Adrenal gland (tissue), 12 donors: ENCODE data around the gene NFATC1. TPM values are rescaled to one million over a fixed set of nuclear protein-coding genes. Genes with fewer than 3 reads are reported as not detected.

Experiments
- DNase-seq, 7 donors: peaks; one replicate each; pipeline ENCODE4 v3.0.0-alpha.2; 2019 to 2020
- H3K27ac ChIP-seq, 5 donors: fragments of 200-600 bp; sonication (generic) in 4 of 5; 1 replicate in 3 of 5; 2 replicates in 2 of 5; pipeline versions ENCODE4 v1.5.1 to v1.8.0; 2016 to 2020; ENCODE audit warnings: mild to moderate bottlenecking in 1 of 5
- H3K27me3 ChIP-seq: fragments of 200-600 bp; 2 replicates; pipeline ENCODE4 v1.8.0; 2021
- H3K36me3 ChIP-seq, 2 donors: fragments of 200-600 bp; replicated peaks in 1 of 2; 1 replicate in 1 of 2; 2 replicates in 1 of 2; pipeline versions ENCODE4 v1.5.1 to v1.8.0; 2018 to 2022
- H3K4me1 ChIP-seq, 2 donors: fragments of 200-600 bp; replicated peaks in 1 of 2; 1 replicate in 1 of 2; 2 replicates in 1 of 2; pipeline versions ENCODE4 v1.5.1 to v1.8.0; 2018 to 2021
- H3K4me3 ChIP-seq, 4 donors: fragments of 200-600 bp; sonication (generic) in 3 of 4; one replicate each; pipeline ENCODE4 v1.5.1; 2016 to 2018
- H3K9me3 ChIP-seq, 3 donors: fragments of 200-600 bp; sonication (generic) in 1 of 3; replicated peaks in 1 of 3; 1 replicate in 2 of 3; 2 replicates in 1 of 3; pipeline versions ENCODE4 v1.5.1 to v1.8.0; 2016 to 2021
- POLR2A ChIP-seq, 2 donors: fragments of 450-650 bp; IDR thresholded peaks; one replicate each; pipeline ENCODE4 v1.6.1; 2017; ENCODE audit warnings: antibody characterized with exemption in 2 of 2, mild to moderate bottlenecking in 2 of 2, moderate library complexity in 1 of 2
- WGBS, 4 donors: extraction: QIAGEN DNeasy Blood & Tissue Kit in 2 of 4; methylation state at CpG; one replicate each; pipeline versions ENCODE4 v1.1.5 to v1.1.7; 2013 to 2017; 5-methylcytosine and 5-hydroxymethylcytosine counted together
- intact Hi-C, 2 donors: fragments of 100-400 bp; cut with DNase I; formaldehyde crosslinking; loops; one replicate each; pipeline versions ENCODE4 v1.14.1 to v1.15.0; 2022 to 2023
- polyA plus RNA-seq, 3 donors: library from polyadenylated mRNA; stranded (reverse); fragments of 200-250 nt in 2 of 3; fragments of 350-450 nt in 1 of 3; fragmentation: Illumina TruSeq in 1 of 3; extraction: RNeasy Lipid Tissue Mini Kit (QIAGEN cat#74804) in 1 of 3; gene quantifications; one replicate each; pipeline ENCODE4 v1.2.3, GENCODE V29; 2013 to 2014
- total RNA-seq, 9 donors: library from RNA; depleted of rRNA in 4 of 9; stranded (reverse); fragments of >200 nt in 4 of 9; fragments of 120-200 nt in 1 of 9; fragmentation: NEBNext Ultra II Directional in 1 of 9; extraction: Animal tissue kit (Norgen Biotek cat#: 25700) in 1 of 9; gene quantifications; one replicate each; pipeline versions ENCODE4 v1.1.0 to v1.2.4, GENCODE V29; 2013 to 2023
- TF ChIP-seq, protein P1 (sequence below), 6 experiments: fragments of 450-650 bp in 4 of 6; fragments of 200-600 bp in 2 of 6; sonication (generic) in 1 of 6; IDR thresholded peaks; 1 replicate in 5 of 6; 2 replicates in 1 of 6; pipeline versions ENCODE4 v1.5.1 to v1.8.0; 2016 to 2021; ENCODE audit warnings: antibody characterized with exemption in 6 of 6, mild to moderate bottlenecking in 2 of 6, moderate library complexity in 1 of 6
- donor health status: healthy with polysubstance abuse.
- donor health status: Bipolar disorder and iron deficiency.
- donor health status: DM: yes; HTN: yes; CAD: no.
- donor health status: DM: no; HTN: no; CAD: no.
- donor health status: DM: no; HTN: no; CAD: no.
- donor health status: DM: yes; HTN: yes; CAD: no.

NFATC1 gene
- total and polyA plus RNA-seq, 12 donors, result 0.50 to 20.9 (median 6.7) TPM

DNA sequence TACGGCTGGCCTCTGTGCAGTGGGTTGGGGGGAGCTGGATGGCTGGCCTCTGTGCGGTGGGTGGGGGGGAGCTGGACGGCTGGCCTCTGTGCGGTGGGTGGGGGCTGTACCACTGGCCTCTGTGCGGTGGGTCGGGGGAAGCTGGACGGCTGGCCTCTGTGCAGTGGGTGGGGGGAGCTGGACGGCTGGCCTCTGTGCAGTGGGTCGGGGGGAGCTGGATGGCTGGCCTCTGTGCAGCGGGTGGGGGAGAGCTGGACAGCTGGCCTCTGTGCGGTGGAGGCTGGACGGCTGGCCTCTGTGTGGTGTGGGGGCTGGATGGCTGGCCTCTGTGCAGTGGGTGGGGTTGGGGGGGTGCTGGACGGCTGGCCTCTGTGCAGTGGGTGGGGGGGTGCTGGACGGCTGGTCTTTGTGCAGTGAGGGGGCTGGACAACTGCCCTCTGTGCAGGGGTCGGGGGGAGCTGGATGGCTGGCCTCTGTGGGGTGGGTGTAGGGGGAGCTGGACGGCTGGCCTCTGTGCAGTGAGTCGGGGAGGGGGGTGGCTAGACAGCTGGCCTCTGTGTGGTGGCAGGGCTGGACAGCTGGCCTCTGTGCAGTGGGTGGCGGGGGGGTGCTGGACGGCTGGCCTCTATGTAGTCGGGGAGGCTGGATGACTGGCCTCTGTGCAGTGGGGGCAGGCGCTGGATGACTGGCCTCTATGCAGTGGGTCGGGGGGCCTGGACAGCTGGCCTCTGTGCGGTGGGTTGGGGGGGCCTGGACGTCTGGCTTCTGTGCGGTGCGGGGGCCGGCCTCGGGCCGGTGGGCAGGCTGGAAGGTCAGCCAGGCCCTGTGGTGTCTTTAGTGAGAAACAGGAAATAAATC, 31.9 kb downstream of the NFATC1 start:
- no peak for DNase-seq
- Histone ChIP-seq H3K27ac (no peak overlapping the region), H3K4me1 (peaks cover 0 to 16% of the 10 kb centered on the region in 2 donors), H3K4me3 (no peak overlapping the region), H3K9me3 (no peaks in the 10 kb centered on the region), H3K36me3 (no peaks in the 10 kb centered on the region), H3K27me3 (no peaks in the 10 kb centered on the region)
- intact Hi-C loops, result no loop called here
- TF ChIP-seq, protein P1, sequence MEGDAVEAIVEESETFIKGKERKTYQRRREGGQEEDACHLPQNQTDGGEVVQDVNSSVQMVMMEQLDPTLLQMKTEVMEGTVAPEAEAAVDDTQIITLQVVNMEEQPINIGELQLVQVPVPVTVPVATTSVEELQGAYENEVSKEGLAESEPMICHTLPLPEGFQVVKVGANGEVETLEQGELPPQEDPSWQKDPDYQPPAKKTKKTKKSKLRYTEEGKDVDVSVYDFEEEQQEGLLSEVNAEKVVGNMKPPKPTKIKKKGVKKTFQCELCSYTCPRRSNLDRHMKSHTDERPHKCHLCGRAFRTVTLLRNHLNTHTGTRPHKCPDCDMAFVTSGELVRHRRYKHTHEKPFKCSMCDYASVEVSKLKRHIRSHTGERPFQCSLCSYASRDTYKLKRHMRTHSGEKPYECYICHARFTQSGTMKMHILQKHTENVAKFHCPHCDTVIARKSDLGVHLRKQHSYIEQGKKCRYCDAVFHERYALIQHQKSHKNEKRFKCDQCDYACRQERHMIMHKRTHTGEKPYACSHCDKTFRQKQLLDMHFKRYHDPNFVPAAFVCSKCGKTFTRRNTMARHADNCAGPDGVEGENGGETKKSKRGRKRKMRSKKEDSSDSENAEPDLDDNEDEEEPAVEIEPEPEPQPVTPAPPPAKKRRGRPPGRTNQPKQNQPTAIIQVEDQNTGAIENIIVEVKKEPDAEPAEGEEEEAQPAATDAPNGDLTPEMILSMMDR (IDR thresholded peaks at IDR 0.05), result no peak
- no peak for TF ChIP-seq POLR2A (IDR thresholded peaks at IDR 0.05)
- whole genome bisulfite sequencing, 4 donors, result 68 to 86% (median 76%) methylated on average over 6 to 29 of the region's 29 CpGs

DNA sequence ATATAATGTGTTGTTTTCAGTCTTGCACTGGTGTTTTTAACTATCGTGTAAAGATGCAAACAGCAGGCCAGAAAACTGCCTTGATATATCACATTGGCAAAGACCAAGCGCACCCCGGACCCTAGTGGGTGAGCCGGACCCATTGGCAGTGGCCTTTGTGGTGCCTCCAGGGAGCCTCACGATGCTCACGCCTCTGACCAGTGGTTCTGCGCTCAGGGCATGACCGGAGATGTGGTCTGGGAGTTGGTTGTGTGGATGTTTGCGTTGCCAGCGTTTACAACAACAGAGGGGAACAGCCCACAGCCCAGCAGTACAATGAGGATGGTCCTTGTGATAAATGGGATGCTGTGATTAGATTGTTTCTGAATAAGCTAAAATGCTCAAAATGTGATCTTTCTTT, 32.6 kb downstream of the NFATC1 start:
- TF ChIP-seq, protein P1 (IDR thresholded peaks at IDR 0.05), result no peak
- TF ChIP-seq POLR2A (IDR thresholded peaks at IDR 0.05), result no peak

DNA sequence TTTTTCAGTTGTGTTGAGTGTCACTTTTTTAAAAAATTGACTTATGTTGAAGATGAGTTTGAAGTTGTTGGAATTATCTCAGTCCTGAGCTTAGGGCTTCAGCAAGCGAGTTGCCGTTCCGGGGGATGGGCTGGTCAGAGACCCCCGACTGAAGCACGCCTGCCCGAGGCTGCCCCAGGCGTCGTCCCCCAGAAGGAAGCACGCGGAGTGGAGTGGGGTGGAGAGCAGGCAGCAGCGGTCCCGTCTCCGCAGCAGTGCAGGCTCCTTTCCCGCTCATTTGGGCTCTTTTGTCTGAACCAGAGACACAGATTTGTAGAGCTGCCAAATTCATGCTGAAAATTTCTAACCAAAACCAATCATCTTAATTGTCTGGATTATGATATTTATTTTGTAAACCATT, 33.7 kb downstream of the NFATC1 start:
- Histone ChIP-seq H3K36me3 (no peaks in the 10 kb centered on the region), H3K4me3 (no peak overlapping the region), H3K27ac (no peak overlapping the region), H3K27me3 (no peaks in the 10 kb centered on the region), H3K9me3 (no peaks in the 10 kb centered on the region), H3K4me1 (peaks cover 0 to 2% of the 10 kb centered on the region in 2 donors)
- TF ChIP-seq, protein P1 (IDR thresholded peaks at IDR 0.05), result no peak
- no peak for TF ChIP-seq POLR2A (IDR thresholded peaks at IDR 0.05)
- DNase-seq, result no peak
- intact Hi-C loops, result no loop called here
- 86 to 91% (median 89%) methylated on average over 14 of the region's 14 CpGs for WGBS, 4 donors

More for the DNA sequence above, 32.6 kb downstream of the NFATC1 start:
- no peak for DNase-seq
- H3K27ac ChIP-seq, result no peak overlapping the region
- peaks cover 0 to 12% of the 10 kb centered on the region in 2 donors for H3K4me1 ChIP-seq
- intact Hi-C loops, result no loop called here
- H3K9me3 ChIP-seq, result no peaks in the 10 kb centered on the region
- H3K4me3 ChIP-seq, result no peak overlapping the region
- 88 to 95% (median 93%) methylated on average over 10 of the region's 10 CpGs for WGBS, 4 donors
- no peaks in the 10 kb centered on the region for H3K27me3 ChIP-seq
- no peaks in the 10 kb centered on the region for H3K36me3 ChIP-seq

DNA sequence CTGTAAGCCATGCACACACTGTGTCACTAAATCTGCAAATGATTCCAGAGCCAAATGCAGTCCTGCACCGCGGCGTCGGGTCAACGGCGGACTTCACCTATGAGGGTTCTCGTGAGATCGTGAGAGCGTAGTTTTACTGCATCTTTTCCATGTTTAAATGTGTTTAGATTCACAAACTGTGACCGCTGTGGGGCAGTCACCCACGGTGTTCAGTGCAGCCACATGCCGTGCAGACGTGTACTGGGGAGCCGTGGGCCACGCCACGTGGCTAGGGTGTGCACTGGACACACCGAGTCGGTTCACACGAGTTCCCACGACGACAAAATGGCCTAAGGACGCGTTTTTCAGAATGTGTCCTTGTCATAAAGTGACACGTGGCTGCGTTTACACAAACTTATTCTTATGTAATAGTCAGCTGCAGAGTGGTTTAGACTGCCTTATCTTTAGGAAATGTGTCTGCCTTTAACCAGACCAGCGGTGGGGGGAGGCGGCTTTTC, 34.1 kb downstream of the NFATC1 start:
- Histone ChIP-seq H3K27me3 (no peaks in the 10 kb centered on the region), H3K4me1 (no peaks in the 10 kb centered on the region), H3K27ac (no peak overlapping the region), H3K4me3 (no peak overlapping the region), H3K36me3 (no peaks in the 10 kb centered on the region), H3K9me3 (no peaks in the 10 kb centered on the region)
- 81 to 85% (median 84%) methylated on average over 27 of the region's 27 CpGs for WGBS, 4 donors
- no peak for DNase-seq
- intact Hi-C loops, result no loop called here
- TF ChIP-seq, protein P1 (IDR thresholded peaks at IDR 0.05), result no peak
- TF ChIP-seq POLR2A (IDR thresholded peaks at IDR 0.05), result no peak
